Non-pigmented ciliary epithelial cell (primary cell): Measurements from ENCODE around the gene C20orf96.
"Not testable (repeated sequence)": the region's sequence is repeated elsewhere in the genome, so short reads cannot be mapped to it uniquely, and the experiment has no call there.

Experiments
- DNase-seq: peaks from one replicate; pipeline ENCODE4 v3.0.0-alpha.2; 2010; ENCODE audit warnings: low read depth

C20orf96 gene

GRCh38 chr20:278607-279571 lies 11.7 kb downstream of the C20orf96 start:
- no peak for DNase-seq

- DNase-seq, result no peak
These were observed 12.4 kb downstream of the C20orf96 start for GRCh38 chr20:278181-278580.

DNA sequence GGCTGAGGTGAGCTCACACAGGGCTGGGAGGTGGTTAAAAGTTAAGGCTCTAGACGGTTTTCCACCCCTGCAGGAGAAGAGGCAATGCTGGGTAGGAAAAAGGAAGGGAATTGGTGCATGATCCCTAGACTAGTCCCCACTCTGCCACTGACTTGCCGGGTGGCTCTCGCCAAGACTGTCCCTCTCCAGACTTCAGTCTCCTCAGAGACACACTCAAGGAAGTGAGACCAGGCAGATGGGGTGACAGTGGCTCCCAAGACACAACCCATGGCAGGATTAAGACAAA lies 13.1 kb downstream of the C20orf96 start:
- no peak for DNase-seq

GRCh38 chr20:276620-277495 lies 13.7 kb downstream of the C20orf96 start:
- no peak for DNase-seq

- DNase-seq, result no peak
These were observed 14.8 kb downstream of the C20orf96 start for GRCh38 chr20:275791-276190.

- DNase-seq, result no peak
These were observed 16.7 kb downstream of the C20orf96 start for GRCh38 chr20:273884-274283.

- DNase-seq, result no peak
These were observed 17.8 kb downstream of the C20orf96 start for GRCh38 chr20:272718-273117.

GRCh38 chr20:271528-271927 lies 19.0 kb downstream of the C20orf96 start:
- DNase-seq, result no peak

GRCh38 chr20:271069-271468 lies 19.5 kb downstream of the C20orf96 start:
- DNase-seq, result no peak

- DNase-seq, result no peak
These were observed 20.0 kb downstream of the C20orf96 start for GRCh38 chr20:270517-270916.

DNA sequence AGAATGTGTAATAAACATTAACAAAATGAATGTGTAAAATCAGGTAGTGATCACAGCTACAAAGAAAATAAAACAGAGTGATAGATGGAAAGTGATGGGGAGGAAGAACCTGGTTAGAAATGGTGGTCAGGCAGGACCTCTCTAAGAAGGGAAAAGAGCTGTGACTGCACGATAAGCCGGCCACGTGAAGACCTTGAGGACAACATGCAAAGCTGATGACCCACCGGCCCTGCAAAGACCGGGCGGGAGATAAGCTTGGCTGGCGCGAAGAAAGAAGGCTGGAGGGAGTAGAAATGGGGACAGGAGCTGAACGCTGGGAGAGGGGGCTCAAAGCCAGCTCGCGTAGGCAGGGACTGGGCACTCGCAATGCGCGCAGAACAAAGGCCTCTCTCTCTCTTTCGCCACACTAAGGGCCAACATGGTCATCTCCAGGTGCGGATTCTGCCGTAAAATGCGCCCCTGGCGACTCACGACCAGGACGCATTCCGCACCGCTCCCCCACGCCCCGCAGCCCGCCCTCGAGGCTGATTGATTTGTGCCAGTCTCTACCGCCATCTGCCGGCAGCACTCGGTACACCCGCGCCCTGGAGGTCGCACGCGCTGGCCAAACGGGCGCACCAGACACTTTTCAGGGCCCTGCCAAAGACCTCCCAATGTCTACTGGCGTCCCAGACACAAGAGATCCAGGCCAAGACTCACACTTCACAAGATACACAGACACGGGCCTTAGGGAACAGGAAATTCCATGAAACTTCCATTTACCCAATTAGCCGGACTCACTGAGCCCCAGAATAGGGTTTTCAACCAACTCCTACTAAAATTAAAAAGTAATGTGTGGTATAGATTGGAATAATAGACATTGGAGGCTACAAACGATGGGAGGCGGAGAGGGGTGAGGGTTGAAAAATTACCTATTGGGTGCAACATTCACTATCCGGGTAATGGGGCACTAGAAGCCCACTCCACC lies 23.7 kb downstream of the C20orf96 start:
- DNase-seq, result no peak

GRCh38 chr20:263701-264100 lies 26.8 kb downstream of the C20orf96 start:
- no peak for DNase-seq

DNA sequence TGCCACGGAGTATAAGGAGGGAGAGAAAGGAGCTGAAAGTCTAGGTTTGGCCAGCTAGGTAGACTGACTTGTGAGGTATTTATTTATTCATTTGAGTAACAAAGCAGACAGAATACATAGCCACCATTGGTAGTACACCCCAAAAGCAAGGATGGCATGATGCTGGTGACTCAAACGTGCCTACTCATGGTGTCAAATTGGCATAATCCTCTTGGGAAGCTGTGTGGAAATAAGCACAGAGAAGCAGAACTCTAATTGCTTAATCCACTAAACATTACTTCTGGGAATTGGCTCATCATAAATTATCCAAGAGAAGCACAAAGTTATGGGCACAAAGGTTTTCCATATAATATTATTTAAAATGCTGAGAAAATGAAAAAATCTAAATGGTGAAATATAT lies 30.6 kb downstream of the C20orf96 start:
- DNase-seq, result no peak

DNA sequence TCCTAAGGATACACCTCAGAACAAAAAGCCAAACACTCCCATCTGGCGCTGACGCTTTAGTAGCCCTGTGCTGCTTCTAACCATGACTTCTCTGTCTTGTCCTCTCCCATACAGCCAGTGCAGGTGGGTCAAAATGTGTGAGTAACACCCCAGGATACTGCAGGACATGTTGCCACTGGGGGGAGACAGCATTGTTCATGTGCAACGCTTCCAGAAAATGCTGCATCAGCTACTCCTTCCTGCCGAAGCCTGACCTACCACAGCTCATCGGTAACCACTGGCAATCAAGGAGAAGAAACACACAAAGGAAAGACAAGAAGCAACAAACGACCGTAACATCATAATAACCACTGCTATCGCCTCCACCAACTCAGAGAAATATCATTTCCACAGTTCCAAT lies 31.6 kb downstream of the C20orf96 start:
- no peak for DNase-seq

DNA sequence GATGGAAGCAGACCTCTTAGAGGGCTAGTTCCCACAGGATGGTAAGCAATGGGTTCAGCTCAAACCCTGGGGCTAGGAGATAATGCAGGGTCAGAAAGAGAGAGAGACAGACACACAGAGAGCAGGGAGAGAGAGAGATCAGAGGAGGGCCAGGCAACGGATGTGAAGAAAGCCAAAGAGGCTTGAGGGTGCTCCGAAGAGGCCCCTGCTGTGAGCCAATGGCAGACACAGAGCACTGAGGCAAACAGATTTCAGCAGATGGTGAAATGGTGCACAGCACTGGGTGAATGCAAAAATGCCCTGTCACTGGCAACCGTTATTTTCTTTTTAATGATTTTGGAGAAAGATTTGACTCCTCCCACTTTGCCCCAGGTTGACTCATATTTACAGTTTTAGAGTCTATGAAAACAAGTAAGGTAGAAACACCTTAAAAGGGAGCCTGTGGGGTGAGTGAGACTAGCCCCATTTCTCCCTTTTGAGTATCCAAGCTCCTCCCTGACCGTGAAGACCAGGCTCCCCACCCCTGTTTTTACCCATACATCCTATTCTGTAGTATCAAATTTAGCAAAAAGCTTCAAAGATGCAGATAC lies 32.2 kb downstream of the C20orf96 start:
- DNase-seq, result no peak

GRCh38 chr20:257419-257818 lies 33.1 kb downstream of the C20orf96 start, which contains the start of gene DEFB132:
TSS of gene DEFB132 (plus strand) at chr20:257724. CDS start at chr20:257779, 55 bp downstream.
- no peak for DNase-seq

- DNase-seq, result not testable (repeated sequence)
These were observed 37.1 kb downstream of the C20orf96 start for GRCh38 chr20:253447-253846.

- no peak for DNase-seq
These were observed 37.7 kb downstream of the C20orf96 start for GRCh38 chr20:252801-253200.

GRCh38 chr20:251354-251753 lies 39.2 kb downstream of the C20orf96 start:
- DNase-seq, result no peak

GRCh38 chr20:242905-243304 lies 47.6 kb downstream of the C20orf96 start:
- no peak for DNase-seq

DNA sequence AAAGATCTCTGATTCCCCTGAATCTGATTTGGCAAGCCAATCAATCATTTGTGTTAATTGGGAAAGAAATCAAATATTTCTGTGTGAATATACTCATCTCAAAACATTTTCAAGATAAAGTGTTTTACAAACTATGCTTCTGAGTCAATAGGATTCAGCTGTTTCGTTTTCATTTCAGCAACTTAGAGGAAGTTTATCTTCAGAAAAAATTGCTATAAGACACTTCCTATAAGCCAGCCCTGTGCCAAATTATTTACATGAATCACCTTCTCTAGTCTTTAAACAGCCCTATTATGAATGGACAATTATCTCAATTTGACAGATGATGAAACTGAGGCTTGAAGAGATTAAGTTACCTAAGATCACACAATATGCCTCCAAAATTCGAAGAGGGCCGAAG lies 52.6 kb downstream of the C20orf96 start:
- DNase-seq, result no peak
